Uterus (tissue), 4 donors: ENCODE results near the gene IFT43. TPM values are rescaled to one million over a fixed set of nuclear protein-coding genes. Genes with fewer than 3 reads are reported as not detected.
A peak's percentile ranks its signal among the peaks of the same experiment; 100 is the strongest.

Source experiments
- DNase-seq, 2 donors: peaks; one replicate each; pipeline ENCODE4 v3.0.0-alpha.2; 2019 to 2020
- H3K27ac ChIP-seq, 2 donors: fragments of 200-600 bp; sonication (generic); 1 replicate in 1 of 2; 2 replicates in 1 of 2; pipeline ENCODE4 v1.5.1; 2016 to 2018
- H3K27me3 ChIP-seq, 2 donors: fragments of 200-600 bp; sonication (generic); one replicate each; pipeline ENCODE4 v1.5.1; 2018 to 2019; ENCODE audit warnings: control low read depth in 1 of 2
- H3K36me3 ChIP-seq, 2 donors: fragments of 200-600 bp; sonication (generic); one replicate each; pipeline ENCODE4 v1.5.1; 2019; ENCODE audit warnings: control low read depth in 1 of 2
- H3K4me1 ChIP-seq, 2 donors: fragments of 200-600 bp; sonication (generic); one replicate each; pipeline ENCODE4 v1.5.1; 2018 to 2019; ENCODE audit warnings: control low read depth in 1 of 2
- H3K4me3 ChIP-seq, 2 donors: fragments of 200-600 bp; sonication (generic); 1 replicate in 1 of 2; 2 replicates in 1 of 2; pipeline ENCODE4 v1.5.1; 2018 to 2019; ENCODE audit warnings: mild to moderate bottlenecking in 1 of 2
- H3K9me3 ChIP-seq, 2 donors: fragments of 200-600 bp; sonication (generic); one replicate each; pipeline ENCODE4 v1.5.1; 2019; ENCODE audit warnings: control low read depth in 1 of 2
- CTCF ChIP-seq, 4 experiments: fragments of 200-600 bp in 2 of 4; fragments of 450-650 bp in 2 of 4; sonication (generic) in 2 of 4; IDR thresholded peaks; one replicate each; pipeline ENCODE4 v1.5.1; 2016 to 2019; ENCODE audit warnings: antibody characterized with exemption in 4 of 4, mild to moderate bottlenecking in 2 of 4, moderate library complexity in 1 of 4
- POLR2A ChIP-seq, 2 donors: fragments of 450-650 bp; IDR thresholded peaks; one replicate each; pipeline ENCODE4 v1.6.1; 2016; ENCODE audit warnings: antibody characterized with exemption in 2 of 2, mild to moderate bottlenecking in 1 of 2, moderate library complexity in 1 of 2
- intact Hi-C: fragments of 100-400 bp; cut with DNase I; formaldehyde crosslinking; loops from one replicate; pipeline ENCODE4 v1.15.1; 2023; ENCODE audit warnings: low total_unique reads
- total RNA-seq, 4 donors: library from RNA; depleted of rRNA in 3 of 4; stranded (reverse); fragments of >200 nt in 3 of 4; gene quantifications; one replicate each; pipeline versions ENCODE4 v1.1.0 to v1.2.4, GENCODE V29; 2014 to 2023
- donor health status: DM: yes; HTN: yes; CAD: no.

Gene IFT43
- total RNA-seq, 4 donors from 2014 or later, result 34.2 to 75.3 (median 49.1) TPM

DNA sequence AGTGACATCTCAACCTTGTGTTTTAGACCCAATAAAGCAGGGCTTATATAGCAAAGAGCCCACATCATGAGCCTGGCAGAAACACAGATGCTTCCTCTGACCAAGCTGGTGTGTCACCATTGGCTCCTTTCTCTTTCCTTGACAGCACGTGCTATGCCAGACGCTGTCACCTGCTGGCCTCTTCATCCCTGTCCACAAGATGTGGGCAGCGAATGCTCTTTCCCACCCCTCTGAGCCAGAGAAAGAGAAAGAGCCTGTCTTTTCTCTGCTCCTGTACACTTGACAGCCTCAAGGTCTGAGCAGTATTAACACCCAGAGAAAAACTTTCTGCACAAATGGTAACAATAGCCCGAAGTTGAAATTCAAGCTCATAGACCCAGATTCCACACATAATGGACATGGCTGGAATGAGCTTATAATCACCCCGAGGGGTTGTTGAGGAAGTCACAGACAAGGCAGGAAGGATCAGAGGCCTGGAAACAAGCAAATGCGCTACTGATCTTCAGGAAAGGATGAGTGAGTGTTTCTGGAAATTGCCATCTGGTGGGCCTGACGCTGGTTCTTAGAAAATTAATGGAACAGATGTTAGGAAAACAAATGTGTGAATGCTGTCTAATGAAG lies 12.7 kb upstream of the IFT43 start:
- TF ChIP-seq POLR2A (IDR thresholded peaks at IDR 0.05) (no peak), CTCF (IDR thresholded peaks at IDR 0.05) (no peak)
- intact Hi-C loops, result loop anchor here (10.0 kb wide), 3 partner anchors 68 to 258 kb away; no protein-coding TSS in a partner anchor
- Histone ChIP-seq H3K9me3 (no peaks in the 10 kb centered on the region), H3K36me3 (no peaks in the 10 kb centered on the region), H3K4me1 (no peaks in the 10 kb centered on the region), H3K4me3 (no peak overlapping the region), H3K27me3 (no peaks in the 10 kb centered on the region), H3K27ac (no peak overlapping the region)
- DNase-seq, result no peak

- H3K4me1 ChIP-seq, result peaks cover 0 to 9% of the 10 kb centered on the region in 2 donors
- peak overlapping the region; percentile 53 to 97 for H3K27ac ChIP-seq
- no peaks in the 10 kb centered on the region for H3K36me3 ChIP-seq
Observed at GRCh38 chr14:75976826-75977581, 8.6 kb upstream of the IFT43 start.

GRCh38 chr14:75977582-75977943 lies 8.0 kb upstream of the IFT43 start:
- Histone ChIP-seq H3K4me3 (no peak overlapping the region), H3K36me3 (no peaks in the 10 kb centered on the region), H3K4me1 (peaks cover 0 to 9% of the 10 kb centered on the region in 2 donors), H3K27me3 (no peaks in the 10 kb centered on the region), H3K9me3 (no peaks in the 10 kb centered on the region), H3K27ac (peak overlapping the region; percentile 53 to 97)
- intact Hi-C loops, result loop anchor here (10.0 kb wide), 3 partner anchors 73 to 263 kb away; no protein-coding TSS in a partner anchor
- TF ChIP-seq CTCF (IDR thresholded peaks at IDR 0.05) (no peak), POLR2A (IDR thresholded peaks at IDR 0.05) (no peak)
- no peak for DNase-seq

More at GRCh38 chr14:75976826-75977581, 8.6 kb upstream of the IFT43 start:
- no peaks in the 10 kb centered on the region for H3K9me3 ChIP-seq
- intact Hi-C loops, result loop anchor here (10.0 kb wide), 3 partner anchors 72 to 262 kb away; no protein-coding TSS in a partner anchor
- H3K4me3 ChIP-seq, result no peak overlapping the region
- DNase-seq, result no peak
- no peaks in the 10 kb centered on the region for H3K27me3 ChIP-seq
- TF ChIP-seq POLR2A (IDR thresholded peaks at IDR 0.05) (no peak), CTCF (IDR thresholded peaks at IDR 0.05) (no peak)

DNA sequence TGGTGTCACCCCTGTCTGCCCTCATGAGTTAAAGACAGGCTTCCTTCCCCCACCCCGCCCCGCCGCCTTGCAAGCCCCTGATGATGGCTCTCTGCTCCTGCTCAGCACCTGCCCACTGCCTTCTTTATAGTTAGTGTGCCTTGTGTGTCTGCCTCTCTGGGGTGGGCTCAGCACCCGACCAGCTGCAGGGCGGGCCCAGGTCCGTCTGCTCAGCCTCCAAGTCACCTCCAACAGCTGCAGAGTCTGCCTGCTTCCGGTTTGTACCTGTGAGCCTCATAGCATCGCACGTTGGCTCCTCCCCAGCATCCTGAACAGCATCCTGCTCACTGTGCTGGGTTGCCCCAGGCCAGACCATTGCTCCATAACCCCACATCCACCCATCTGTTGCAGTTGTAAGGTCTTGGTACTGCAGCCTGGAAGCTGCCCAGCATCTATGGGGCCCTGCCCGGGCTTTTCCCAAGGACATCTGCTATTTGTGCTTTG lies 7.3 kb upstream of the IFT43 start:
- H3K27me3 ChIP-seq, result no peaks in the 10 kb centered on the region
- intact Hi-C loops, result loop anchor here (10.0 kb wide), 3 partner anchors 73 to 263 kb away; no protein-coding TSS in a partner anchor
- TF ChIP-seq POLR2A (IDR thresholded peaks at IDR 0.05) (no peak), CTCF (IDR thresholded peaks at IDR 0.05) (no peak)
- peak; percentile 30 to 33 for DNase-seq
- no peaks in the 10 kb centered on the region for H3K36me3 ChIP-seq
- H3K4me1 ChIP-seq, result peaks cover 0 to 9% of the 10 kb centered on the region in 2 donors
- no peak overlapping the region for H3K4me3 ChIP-seq
- H3K27ac ChIP-seq, result peak overlapping the region; percentile 97 to 99
- H3K9me3 ChIP-seq, result no peaks in the 10 kb centered on the region
